ENCODE measurements around the gene INTS6L.
A peak's percentile ranks its signal among the peaks of the same experiment; 100 is the strongest.

Gene INTS6L

DNA sequence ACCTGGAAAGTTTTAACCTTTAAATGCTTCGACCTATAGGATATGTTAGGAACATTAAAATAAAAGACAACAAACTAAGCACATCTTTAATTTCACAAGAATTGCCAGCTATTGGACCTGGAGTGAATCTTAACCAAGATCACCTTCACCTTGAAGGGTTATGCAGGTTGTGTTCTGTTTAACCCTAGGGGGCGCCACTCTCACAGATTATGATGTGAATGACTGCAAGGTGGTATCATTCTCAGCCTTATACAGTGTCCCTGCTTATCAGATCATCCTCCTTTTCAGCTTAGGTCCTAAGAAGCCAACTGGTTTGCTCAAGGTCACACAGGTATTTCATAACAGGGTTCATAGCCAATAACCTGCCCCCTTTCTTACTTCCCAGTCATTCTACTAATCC lies 23.5 kb downstream of the INTS6L start:
- H3K36me3 ChIP-seq (ENCODE audit: control insufficient read depth, insufficient read depth, low read length), result no peaks in the 10 kb centered on the region
- no peaks in the 10 kb centered on the region for H3K79me2 ChIP-seq
- peak overlapping the region; percentile 36 for H3K27ac ChIP-seq
- H3K4me1 ChIP-seq, result no peaks in the 10 kb centered on the region
- no peaks in the 10 kb centered on the region for H3K9me3 ChIP-seq (ENCODE audit: control insufficient read depth, low read length)
- no peak overlapping the region for H3K4me2 ChIP-seq (ENCODE audit: low read length)
- peak overlapping the region; percentile 13 for H2AFZ ChIP-seq
- TF ChIP-seq, protein P1, sequence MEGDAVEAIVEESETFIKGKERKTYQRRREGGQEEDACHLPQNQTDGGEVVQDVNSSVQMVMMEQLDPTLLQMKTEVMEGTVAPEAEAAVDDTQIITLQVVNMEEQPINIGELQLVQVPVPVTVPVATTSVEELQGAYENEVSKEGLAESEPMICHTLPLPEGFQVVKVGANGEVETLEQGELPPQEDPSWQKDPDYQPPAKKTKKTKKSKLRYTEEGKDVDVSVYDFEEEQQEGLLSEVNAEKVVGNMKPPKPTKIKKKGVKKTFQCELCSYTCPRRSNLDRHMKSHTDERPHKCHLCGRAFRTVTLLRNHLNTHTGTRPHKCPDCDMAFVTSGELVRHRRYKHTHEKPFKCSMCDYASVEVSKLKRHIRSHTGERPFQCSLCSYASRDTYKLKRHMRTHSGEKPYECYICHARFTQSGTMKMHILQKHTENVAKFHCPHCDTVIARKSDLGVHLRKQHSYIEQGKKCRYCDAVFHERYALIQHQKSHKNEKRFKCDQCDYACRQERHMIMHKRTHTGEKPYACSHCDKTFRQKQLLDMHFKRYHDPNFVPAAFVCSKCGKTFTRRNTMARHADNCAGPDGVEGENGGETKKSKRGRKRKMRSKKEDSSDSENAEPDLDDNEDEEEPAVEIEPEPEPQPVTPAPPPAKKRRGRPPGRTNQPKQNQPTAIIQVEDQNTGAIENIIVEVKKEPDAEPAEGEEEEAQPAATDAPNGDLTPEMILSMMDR (IDR thresholded peaks at IDR 0.05), result peak; percentile 5
- H3K9ac ChIP-seq, result no peak overlapping the region
- no peak overlapping the region for H3K4me3 ChIP-seq (ENCODE audit: low read depth, low read length)
- no peaks in the 10 kb centered on the region for H3K27me3 ChIP-seq (ENCODE audit: control insufficient read depth, insufficient read depth, low read length)

DNA sequence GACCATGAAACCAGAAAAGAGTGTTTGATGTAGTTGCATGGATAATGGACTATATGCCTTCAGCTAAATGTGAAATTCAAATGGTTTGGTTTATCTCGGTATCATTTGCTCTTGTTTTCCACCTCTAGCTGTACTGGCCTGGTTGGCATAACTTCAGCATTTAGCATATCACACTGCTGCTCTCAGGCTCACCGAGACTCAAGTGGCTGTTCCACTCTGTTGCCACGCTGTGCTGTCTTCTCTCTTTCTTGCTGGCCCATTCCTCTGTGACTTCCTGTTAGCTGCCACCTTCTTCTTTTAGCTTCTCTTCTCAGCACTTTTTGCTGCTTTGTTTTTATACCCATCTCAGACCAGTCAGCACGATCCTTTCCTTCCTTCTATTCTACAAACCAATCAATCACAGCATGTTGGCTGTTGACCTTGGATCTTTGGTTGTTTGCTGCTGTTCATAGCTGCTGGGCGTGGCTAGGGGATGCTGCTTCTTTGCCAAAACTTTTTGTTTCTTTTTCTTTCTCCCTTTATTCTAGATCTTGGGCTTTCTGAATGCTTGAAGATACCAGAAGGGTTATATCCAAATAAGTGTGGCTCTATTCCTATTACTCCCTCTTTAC lies 24.0 kb downstream of the INTS6L start:
- H3K79me2 ChIP-seq, result no peaks in the 10 kb centered on the region
- peak overlapping the region; percentile 36 for H3K27ac ChIP-seq
- peak overlapping the region; percentile 22 for H3K4me2 ChIP-seq (ENCODE audit: low read length)
- H3K4me3 ChIP-seq (ENCODE audit: low read depth, low read length), result no peak overlapping the region
- no peaks in the 10 kb centered on the region for H3K36me3 ChIP-seq (ENCODE audit: control insufficient read depth, insufficient read depth, low read length)
- no peaks in the 10 kb centered on the region for H3K4me1 ChIP-seq
- no peaks in the 10 kb centered on the region for H3K9me3 ChIP-seq (ENCODE audit: control insufficient read depth, low read length)
- TF ChIP-seq, protein P1 (IDR thresholded peaks at IDR 0.05), result no peak
- peak overlapping the region; percentile 28 for H2AFZ ChIP-seq
- no peak overlapping the region for H3K9ac ChIP-seq
- no peaks in the 10 kb centered on the region for H3K27me3 ChIP-seq (ENCODE audit: control insufficient read depth, insufficient read depth, low read length)

GRCh38 chrX:135547767-135548166 lies 27.3 kb downstream of the INTS6L start:
- Histone ChIP-seq H3K79me2 (no peaks in the 10 kb centered on the region), H3K36me3 (ENCODE audit: control insufficient read depth, insufficient read depth, low read length) (no peaks in the 10 kb centered on the region), H3K9ac (no peak overlapping the region), H2AFZ (no peak overlapping the region), H3K4me3 (ENCODE audit: low read depth, low read length) (no peak overlapping the region), H3K9me3 (ENCODE audit: control insufficient read depth, low read length) (no peaks in the 10 kb centered on the region), H3K27me3 (ENCODE audit: control insufficient read depth, insufficient read depth, low read length) (no peaks in the 10 kb centered on the region), H3K4me1 (no peaks in the 10 kb centered on the region), H3K27ac (no peak overlapping the region), H3K4me2 (ENCODE audit: low read length) (no peak overlapping the region)
- TF ChIP-seq, protein P1 (IDR thresholded peaks at IDR 0.05), result no peak

DNA sequence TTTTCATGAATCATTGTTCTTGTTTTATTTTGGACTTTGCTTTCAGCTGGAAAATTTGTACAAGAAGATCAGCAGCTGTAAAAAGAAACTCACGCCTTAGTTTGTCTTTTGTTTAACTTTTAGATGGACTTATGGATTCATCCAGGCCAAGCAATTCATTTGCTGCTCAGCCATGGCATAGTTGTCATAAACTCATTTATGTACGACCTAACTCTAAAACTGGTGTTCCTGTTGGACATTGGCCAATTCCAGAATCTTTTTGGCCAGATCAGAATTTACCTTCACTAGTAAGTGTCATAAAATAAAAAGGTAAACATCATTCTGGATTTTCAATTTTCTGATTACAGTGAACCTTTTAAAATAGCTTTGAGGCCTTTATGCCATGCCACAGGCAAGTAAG lies 29.1 kb downstream of the INTS6L start:
- Histone ChIP-seq H3K4me3 (ENCODE audit: low read depth, low read length) (no peak overlapping the region), H3K4me2 (ENCODE audit: low read length) (no peak overlapping the region), H3K79me2 (no peaks in the 10 kb centered on the region), H3K27me3 (ENCODE audit: control insufficient read depth, insufficient read depth, low read length) (no peaks in the 10 kb centered on the region), H2AFZ (no peak overlapping the region), H3K9me3 (ENCODE audit: control insufficient read depth, low read length) (no peaks in the 10 kb centered on the region), H3K9ac (no peak overlapping the region), H3K4me1 (no peaks in the 10 kb centered on the region), H3K27ac (no peak overlapping the region), H3K36me3 (ENCODE audit: control insufficient read depth, insufficient read depth, low read length) (no peaks in the 10 kb centered on the region)
- TF ChIP-seq, protein P1 (IDR thresholded peaks at IDR 0.05), result no peak

- Histone ChIP-seq H3K79me2 (no peaks in the 10 kb centered on the region), H3K36me3 (ENCODE audit: control insufficient read depth, insufficient read depth, low read length) (no peaks in the 10 kb centered on the region), H3K9me3 (ENCODE audit: control insufficient read depth, low read length) (no peaks in the 10 kb centered on the region), H2AFZ (no peak overlapping the region), H3K4me1 (no peaks in the 10 kb centered on the region), H3K4me3 (ENCODE audit: low read depth, low read length) (no peak overlapping the region), H3K27ac (no peak overlapping the region), H3K9ac (no peak overlapping the region), H3K27me3 (ENCODE audit: control insufficient read depth, insufficient read depth, low read length) (no peaks in the 10 kb centered on the region), H3K4me2 (ENCODE audit: low read length) (no peak overlapping the region)
- TF ChIP-seq, protein P1 (IDR thresholded peaks at IDR 0.05), result no peak
Observed at GRCh38 chrX:135556055-135556454, 35.6 kb downstream of the INTS6L start.
